Endothelial cell of umbilical vein (primary cell): ENCODE data around the gene MSTO1.
A peak's percentile ranks its signal among the peaks of the same experiment; 100 is the strongest.

ENCODE experiments used
- EZH2 ChIP-seq: IDR thresholded peaks from 2 replicates; pipeline ENCODE4 v1.6.1; 2012; ENCODE audit warnings: borderline replicate concordance, low read depth, mild to moderate bottlenecking, moderate library complexity, low read length, inconsistent platforms; ENCODE audit not compliant: severe bottlenecking
- FOS ChIP-seq: IDR thresholded peaks from 2 replicates; pipeline ENCODE4 v1.6.1; 2011; ENCODE audit warnings: mild to moderate bottlenecking, low read length, moderate library complexity, borderline replicate concordance; ENCODE audit not compliant: insufficient read depth
- GATA2 ChIP-seq: IDR thresholded peaks from 2 replicates; pipeline ENCODE4 v1.7.0; 2011; ENCODE audit warnings: low read depth, mild to moderate bottlenecking, moderate library complexity, mixed read lengths, low read length; ENCODE audit not compliant: insufficient read length, insufficient read depth
- JUN ChIP-seq: IDR thresholded peaks from 2 replicates; pipeline ENCODE4 v1.6.1; 2011; ENCODE audit warnings: borderline replicate concordance, low read depth; ENCODE audit not compliant: insufficient read length, insufficient read depth
- MAX ChIP-seq: IDR thresholded peaks from 2 replicates; pipeline ENCODE4 v1.6.1; 2011; ENCODE audit not compliant: insufficient read depth, insufficient read length
- MYC ChIP-seq: IDR thresholded peaks from one replicate; pipeline ENCODE4 v1.6.1; 2011; ENCODE audit warnings: mild to moderate bottlenecking, low read depth, low read length
- POLR2A ChIP-seq: IDR thresholded peaks from 2 replicates; pipeline ENCODE4 v1.6.1; 2012; ENCODE audit warnings: low read depth, mild to moderate bottlenecking, control low read depth, low read length
- POLR2AphosphoS5 ChIP-seq: IDR thresholded peaks from 2 replicates; pipeline ENCODE4 v1.6.1; 2012; ENCODE audit warnings: low read depth, mild to moderate bottlenecking, control low read depth, low read length, moderate library complexity; ENCODE audit not compliant: insufficient read depth
- TF ChIP-seq, protein P1 (sequence below), 2 donors: IDR thresholded peaks; 1 replicate in 1 of 2; 2 replicates in 1 of 2; pipeline ENCODE4 v1.5.1; 2011; ENCODE audit warnings: low read length in 2 of 2, mild to moderate bottlenecking in 2 of 2, moderate library complexity in 2 of 2, control low read depth in 1 of 2, inconsistent platforms in 1 of 2, low read depth in 1 of 2; ENCODE audit not compliant: insufficient read depth in 1 of 2; ENCODE audit errors: extremely low read depth in 1 of 2

- TF ChIP-seq, protein P1, sequence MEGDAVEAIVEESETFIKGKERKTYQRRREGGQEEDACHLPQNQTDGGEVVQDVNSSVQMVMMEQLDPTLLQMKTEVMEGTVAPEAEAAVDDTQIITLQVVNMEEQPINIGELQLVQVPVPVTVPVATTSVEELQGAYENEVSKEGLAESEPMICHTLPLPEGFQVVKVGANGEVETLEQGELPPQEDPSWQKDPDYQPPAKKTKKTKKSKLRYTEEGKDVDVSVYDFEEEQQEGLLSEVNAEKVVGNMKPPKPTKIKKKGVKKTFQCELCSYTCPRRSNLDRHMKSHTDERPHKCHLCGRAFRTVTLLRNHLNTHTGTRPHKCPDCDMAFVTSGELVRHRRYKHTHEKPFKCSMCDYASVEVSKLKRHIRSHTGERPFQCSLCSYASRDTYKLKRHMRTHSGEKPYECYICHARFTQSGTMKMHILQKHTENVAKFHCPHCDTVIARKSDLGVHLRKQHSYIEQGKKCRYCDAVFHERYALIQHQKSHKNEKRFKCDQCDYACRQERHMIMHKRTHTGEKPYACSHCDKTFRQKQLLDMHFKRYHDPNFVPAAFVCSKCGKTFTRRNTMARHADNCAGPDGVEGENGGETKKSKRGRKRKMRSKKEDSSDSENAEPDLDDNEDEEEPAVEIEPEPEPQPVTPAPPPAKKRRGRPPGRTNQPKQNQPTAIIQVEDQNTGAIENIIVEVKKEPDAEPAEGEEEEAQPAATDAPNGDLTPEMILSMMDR (IDR thresholded peaks at IDR 0.05; ENCODE audit: extremely low read depth in 1 of 2, insufficient read depth in 1 of 2, low read depth in 1 of 2, low read length in 2 of 2), result no peak
- TF ChIP-seq POLR2A (peak; percentile 96), JUN (no peak), MAX (peak; percentile 3), EZH2 (no peak), GATA2 (no peak), POLR2AphosphoS5 (peak; percentile 82), FOS (no peak), MYC (no peak)
Measured at GRCh38 chr1:155562581-155563376, 47.2 kb upstream of the MSTO1 start, which contains the start of gene ASH1L.
